ENCODE data around the gene GATAD2B.

The GATAD2B gene

DNA sequence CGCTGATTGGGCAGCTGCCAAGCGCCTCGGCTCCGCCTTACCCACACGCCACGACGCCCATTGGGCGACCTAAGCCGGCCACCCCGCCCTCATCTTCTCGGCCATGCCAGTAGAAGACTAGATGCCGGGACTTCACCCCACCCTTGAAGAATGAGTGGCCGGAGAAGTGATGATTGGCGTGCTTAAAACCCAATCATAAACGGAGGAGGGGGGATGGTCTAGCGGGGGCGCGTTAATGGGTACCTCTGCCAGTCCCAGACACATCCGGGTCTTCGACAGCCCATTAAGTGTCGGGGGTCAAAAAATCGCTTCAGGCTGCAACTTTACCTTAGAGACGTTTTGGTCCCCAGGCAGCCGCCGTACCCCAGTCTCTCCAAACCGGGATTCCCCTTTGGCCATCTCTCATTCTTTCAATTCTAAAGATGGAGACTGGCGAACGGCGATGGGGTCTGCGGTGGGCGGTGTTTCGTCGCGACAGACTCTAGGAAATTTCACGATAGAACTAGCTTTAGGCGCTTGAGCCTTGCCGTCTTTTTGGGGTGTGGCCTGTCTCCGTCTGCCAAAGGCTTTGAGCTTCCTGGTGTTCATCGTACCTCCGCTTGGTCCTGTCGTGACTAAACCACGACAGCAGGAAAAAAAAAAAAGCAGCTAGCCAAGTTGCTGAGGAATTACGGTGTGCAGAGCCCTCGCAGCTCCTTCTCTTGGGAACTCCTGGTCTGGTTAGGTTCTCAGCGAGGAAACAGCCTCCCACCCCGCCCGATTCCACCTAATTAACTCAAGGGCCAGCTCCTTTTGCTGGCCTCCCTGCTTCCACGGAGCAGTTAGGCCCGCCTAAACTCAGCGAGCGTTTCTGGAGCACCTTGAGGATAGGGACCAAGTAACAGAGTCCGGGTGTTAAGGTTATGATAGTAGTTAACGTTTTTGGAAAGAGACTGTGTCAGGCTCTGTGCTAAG lies at the start of gene GATAD2B:
Gene GATAD2B, minus strand, starts transcription at position 1 of the 954 bp plus-strand sequence. CDS start 94,625 bp downstream, outside the sequence.
- DNase-seq (ENCODE audit: low spot score), result peak; percentile 100

- DNase-seq (ENCODE audit: low spot score), result no peak
Observed at GRCh38 chr1:153970346-153970745, 47.6 kb upstream of the GATAD2B start.

DNA sequence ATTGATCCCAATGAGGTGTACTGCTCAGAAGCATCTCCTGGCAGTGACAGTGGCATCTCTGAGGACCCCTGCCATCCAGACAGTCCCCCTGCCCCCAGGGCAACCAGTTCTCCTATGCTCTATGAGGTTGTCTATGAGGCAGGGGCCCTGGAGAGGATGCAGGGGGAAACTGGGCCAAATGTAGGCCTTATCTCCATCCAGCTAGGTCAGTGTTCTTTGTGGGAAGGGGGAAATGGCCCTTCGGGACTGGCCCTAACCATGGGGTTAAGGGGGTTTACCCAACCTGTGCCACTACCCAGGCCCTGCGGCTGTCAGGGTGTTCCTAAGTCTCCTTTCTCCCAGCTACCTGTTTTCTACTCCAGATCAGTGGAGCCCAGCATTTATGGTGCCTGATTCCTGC lies 46.2 kb upstream of the GATAD2B start:
- DNase-seq (ENCODE audit: low spot score), result no peak

DNA sequence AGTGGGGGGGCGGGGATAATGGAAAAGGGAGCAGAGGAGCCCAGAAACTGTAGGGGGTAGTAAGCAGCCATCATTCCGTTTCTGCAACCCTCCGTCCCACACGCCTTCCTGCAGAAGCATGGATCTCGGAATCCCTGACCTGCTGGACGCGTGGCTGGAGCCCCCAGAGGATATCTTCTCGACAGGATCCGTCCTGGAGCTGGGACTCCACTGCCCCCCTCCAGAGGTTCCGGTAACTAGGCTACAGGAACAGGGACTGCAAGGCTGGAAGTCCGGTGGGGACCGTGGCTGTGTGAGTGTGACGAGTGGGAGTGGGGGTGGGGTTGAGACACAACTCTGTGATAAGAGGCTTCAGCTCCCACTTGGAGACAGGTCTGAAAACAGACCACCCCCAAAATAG lies 45.6 kb upstream of the GATAD2B start:
- no peak for DNase-seq (ENCODE audit: low spot score)

- no peak for DNase-seq (ENCODE audit: low spot score)
Observed at GRCh38 chr1:153968000-153968363, 45.2 kb upstream of the GATAD2B start.

GRCh38 chr1:153967107-153967999 lies 44.6 kb upstream of the GATAD2B start, which contains the start of gene CREB3L4:
TSS of gene CREB3L4 (plus strand) at chr1:153967902. CDS start at chr1:153968526, 624 bp downstream.
- DNase-seq (ENCODE audit: low spot score), result peak; percentile 100

DNA sequence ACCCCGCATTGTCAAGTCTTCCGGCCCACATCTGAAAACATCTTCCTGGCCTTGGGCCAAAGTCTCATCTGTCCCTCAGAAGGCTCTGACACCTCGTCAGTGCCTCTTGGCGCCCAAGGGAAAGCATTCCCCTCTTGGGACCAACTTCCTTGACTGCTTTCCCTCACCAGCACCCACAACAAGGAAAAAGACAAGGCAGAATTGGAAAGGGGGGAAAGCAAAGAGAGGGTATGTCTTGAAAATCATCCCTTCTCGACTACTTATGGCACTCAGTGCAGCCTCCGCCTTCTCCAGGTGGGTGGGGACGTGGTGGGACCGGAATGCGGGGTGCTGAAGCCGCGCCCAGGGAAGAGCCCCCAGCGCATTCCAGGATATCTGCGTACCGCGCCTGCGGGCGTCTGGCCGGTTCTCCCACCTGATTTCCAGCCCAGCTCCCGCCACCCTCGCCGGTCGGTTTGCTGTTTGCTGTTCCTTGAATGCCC lies 41.1 kb upstream of the GATAD2B start:
- DNase-seq (ENCODE audit: low spot score), result no peak

DNA sequence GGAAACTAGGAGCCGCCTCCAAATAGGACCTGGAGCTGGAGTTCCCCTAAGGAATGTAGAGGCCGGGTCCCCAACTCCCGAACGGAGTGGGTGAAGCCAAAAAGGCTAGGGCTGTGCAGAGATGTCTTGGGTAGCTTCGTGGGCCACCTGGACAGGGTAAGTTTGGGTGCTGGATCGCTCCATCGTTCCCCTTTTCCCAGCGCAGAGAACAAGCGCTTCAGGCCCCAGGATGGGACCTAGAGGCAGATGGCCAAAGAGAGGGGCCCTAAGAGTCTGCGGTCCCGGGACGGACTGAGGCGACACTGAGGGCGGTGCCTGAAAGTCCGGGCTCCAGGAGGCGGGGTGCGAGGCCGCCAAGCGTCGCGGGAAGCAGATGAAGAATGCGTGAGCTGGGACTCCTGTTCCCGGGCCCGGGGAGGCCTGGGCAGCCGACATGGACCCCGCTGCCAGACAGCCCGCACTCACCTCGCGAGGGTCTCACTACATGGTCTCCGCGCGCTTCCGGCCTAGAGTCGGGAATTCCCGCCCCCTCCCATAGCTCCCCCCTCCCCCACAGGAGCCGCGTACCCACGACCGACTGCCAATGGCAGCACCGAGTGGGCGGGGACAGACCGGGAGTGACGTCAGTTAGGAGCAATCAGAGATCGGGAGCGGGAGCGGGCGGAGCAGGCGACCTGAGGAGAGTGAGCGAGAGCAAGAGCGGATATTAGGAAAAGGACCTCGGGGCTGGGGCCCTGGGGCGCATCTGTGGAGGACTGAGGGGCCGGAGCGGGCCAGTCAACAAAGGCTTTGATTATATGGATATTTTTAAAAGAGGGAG lies 40.5 kb upstream of the GATAD2B start, which contains the start of gene SLC39A1:
Gene SLC39A1, minus strand, starts transcription at position 508 of the 820 bp plus-strand sequence. CDS start 822 bp downstream, outside the sequence.
- DNase-seq (ENCODE audit: low spot score), result peak; percentile 97

GRCh38 chr1:153962088-153963029 lies 39.6 kb upstream of the GATAD2B start:
- DNase-seq (ENCODE audit: low spot score), result no peak

- DNase-seq (ENCODE audit: low spot score), result no peak
Observed at GRCh38 chr1:153961421-153961820, 38.6 kb upstream of the GATAD2B start.

DNA sequence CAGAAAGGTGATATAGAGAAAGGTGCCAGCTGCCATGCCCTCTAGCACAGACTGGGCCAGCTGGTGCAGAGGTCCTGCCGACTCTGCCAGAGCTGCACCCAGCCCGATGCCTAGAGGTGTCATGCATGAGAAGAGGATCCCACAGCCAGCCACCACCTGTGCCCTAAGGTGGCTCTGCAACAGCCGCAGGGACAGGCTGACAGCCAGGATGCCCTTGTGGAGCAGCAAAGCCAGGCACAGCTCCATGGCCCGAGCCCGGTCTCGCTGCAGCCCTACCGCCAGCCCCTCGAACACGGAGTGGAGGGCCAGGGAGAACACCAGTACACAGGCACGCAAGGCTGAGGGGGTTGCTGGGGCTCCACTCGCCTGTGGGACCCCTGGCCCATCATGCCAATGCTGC lies 37.4 kb upstream of the GATAD2B start:
- DNase-seq (ENCODE audit: low spot score), result no peak

DNA sequence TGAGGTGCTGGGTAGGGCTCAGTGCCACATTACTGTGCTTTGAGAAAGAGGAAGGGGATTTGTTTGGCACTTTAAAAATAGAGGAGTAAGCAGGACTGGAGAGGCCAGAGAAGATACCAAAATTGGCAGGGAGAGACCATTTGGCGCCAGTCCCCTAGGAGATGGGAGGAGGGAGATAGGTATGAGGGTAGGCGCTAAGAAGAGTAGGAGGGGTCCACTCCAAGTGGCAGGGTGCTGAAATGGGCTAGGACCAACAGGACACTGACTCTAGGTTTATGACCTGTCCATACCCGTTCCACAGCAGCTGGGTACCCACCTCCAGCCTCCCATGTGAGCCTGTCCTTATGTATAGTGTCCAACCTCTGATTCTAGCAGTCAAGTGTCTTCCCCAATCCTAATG lies 36.7 kb upstream of the GATAD2B start:
- DNase-seq (ENCODE audit: low spot score), result no peak

GRCh38 chr1:153958961-153959260 lies 36.1 kb upstream of the GATAD2B start:
- no peak for DNase-seq (ENCODE audit: low spot score)

DNA sequence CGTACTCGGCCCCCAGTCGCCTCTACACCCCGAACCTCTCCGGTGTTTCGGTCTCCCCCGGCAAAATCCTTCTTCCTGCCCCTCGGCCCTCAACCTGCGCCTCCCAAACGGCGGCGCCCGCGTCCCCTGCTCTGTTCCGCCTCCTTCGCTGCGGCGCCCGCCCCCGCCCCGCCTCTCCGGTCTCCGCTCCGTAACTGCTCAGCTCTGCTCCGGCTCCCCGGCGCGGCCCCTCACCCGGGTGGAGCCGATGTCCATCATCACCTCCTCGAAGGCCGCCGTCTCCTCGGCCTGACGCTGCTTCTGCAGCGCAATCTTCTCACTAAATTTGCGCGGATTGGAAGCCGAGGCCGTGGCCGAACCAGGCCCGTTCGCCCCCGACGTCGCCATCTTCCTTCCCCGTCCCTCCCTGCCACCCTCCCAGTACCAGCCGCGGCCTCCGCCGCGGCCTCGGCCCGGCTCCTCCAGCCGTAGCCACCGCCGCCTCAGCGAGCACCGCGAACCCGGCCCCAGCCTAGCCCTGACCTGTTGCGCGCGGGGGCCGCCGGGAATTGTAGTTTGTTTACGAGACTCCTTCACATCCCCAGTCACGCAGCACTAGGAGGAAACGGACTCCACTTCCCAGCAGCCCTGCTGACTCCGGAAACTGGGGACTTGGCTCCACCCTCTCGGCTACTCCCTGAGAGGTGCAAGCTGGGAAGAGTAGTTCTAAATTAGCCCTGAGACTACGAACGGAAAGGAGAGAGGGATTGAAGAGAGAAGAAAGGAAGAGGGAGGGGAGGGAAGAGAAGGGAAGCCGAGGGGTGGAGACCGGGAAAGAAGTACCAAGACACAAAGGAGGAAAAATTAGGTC lies 35.6 kb upstream of the GATAD2B start, which contains the start of gene CRTC2:
Gene CRTC2, minus strand, starts transcription at position 502 of the 850 bp plus-strand sequence. Its CDS starts 115 bp downstream, at position 387.
- peak; percentile 100 for DNase-seq (ENCODE audit: low spot score)

DNA sequence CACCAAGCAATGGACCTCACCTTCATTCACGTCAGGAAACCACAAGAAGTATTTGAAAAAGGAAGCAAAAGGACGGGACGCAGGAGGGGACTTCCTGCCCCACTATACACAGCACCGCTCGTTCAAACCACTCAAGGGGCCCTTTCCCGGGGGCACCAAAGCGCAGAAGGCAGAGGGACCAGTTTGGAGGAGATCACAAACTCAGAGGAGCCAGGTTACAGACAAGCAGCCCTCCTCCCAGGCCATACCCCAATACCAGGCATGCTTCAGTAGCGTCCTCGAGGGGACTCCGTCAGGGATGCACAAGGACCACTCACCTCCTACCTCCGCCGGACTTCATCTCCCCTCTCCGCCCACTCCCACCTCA lies 35.0 kb upstream of the GATAD2B start:
- peak; percentile 70 for DNase-seq (ENCODE audit: low spot score)

DNA sequence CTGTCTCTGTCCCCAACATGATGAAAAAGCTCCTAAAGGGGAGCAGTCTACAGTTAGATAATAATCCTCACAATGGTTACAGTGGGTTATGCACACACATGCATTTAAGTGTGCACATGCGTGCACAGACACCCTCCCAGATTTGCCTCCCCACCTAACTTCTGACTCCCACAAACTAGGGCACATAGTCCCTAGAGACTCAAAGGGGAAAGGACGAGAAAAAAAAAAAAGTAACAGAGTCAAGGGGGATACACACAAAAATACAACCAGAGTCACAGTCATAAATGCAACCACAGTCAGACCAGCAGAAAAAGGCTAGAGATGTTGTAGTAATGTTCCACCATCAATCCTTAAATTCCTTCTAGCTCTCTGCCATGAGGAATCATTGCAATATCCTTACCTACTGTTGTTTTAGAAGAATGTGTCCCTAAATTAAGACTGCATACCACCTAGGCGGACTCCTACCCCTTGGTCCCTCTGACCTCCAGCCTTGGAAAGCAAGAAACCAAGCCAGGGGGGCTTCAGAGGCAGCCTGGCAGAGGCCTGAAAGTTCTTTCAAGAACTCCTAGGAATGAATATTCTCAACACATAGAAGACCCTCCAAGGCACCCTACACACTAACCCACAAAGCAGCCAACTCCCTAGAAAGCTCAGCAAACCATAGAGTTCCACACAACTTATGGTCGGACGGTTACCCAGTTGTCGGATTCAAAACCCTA lies 34.4 kb upstream of the GATAD2B start:
- DNase-seq (ENCODE audit: low spot score), result no peak

DNA sequence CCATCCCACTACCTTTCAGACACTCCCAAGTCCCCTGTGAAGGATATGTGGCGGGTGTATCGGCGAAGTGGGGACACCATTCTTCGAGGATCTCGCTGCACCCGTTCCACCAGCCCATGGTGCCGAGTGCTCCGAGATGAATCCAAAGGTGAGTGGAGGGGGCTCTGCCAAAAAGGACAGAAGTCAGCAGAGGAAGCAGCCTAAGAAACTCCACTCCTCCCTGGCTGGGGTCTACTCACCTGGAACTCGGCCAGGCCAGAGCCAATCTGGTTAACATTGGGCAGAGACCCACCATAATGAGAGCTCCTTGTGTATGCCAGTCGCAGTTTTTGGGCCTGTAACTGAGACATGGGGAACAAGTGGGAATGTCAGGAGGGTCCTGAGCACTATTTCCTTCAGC lies 32.1 kb upstream of the GATAD2B start:
- no peak for DNase-seq (ENCODE audit: low spot score)

- no peak for DNase-seq (ENCODE audit: low spot score)
Observed at GRCh38 chr1:153953859-153954365, 31.1 kb upstream of the GATAD2B start.

DNA sequence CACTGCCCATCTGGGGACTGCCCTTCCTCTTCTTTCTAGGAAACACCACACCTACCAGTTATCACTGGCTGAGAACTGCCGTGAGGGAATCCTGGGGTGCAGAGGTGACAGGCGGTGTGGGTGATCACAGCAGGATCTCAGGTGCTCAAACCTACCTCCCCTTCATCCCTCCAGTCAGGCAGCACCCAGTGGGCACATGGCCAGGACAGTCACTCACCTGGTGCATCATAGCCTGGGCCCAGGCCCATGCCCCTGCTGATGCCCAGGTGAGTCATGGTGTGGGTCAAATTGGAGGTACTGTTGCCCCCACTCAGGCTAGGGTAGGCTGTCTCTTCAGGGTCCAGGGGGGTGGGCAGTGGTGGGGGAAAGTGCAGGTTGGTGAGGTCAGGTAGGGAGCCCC lies 29.0 kb upstream of the GATAD2B start:
- DNase-seq (ENCODE audit: low spot score), result no peak

All from NAMALWA (cell line).